HG03442 (cell line): ENCODE data around the gene GRK6.
"Not testable (repeated sequence)": the region's sequence is repeated elsewhere in the genome, so short reads cannot be mapped to it uniquely, and the experiment has no call there.

ENCODE experiments used
- ATAC-seq: cut with Tn5 transposase; IDR thresholded peaks from one replicate; pipeline ENCODE4 v1.9.1; 2021; ENCODE audit warnings: mild to moderate bottlenecking, moderate library complexity; ENCODE audit not compliant: unreplicated experiment

GRK6 gene

GRCh38 chr5:177483042-177483441, 56.6 kb downstream of the GRK6 start:
- ATAC-seq: no peak

- ATAC-seq: no peak
Measured at GRCh38 chr5:177483994-177484901, 57.8 kb downstream of the GRK6 start.

GRCh38 chr5:177484902-177485549, 58.5 kb downstream of the GRK6 start:
- no peak for ATAC-seq

- ATAC-seq: not testable (repeated sequence)
Measured at GRCh38 chr5:177485753-177486152, 59.3 kb downstream of the GRK6 start.

GRCh38 chr5:177486256-177486655, 59.8 kb downstream of the GRK6 start:
- ATAC-seq: no peak

- ATAC-seq: no peak
Measured at GRCh38 chr5:177487144-177487543, 60.7 kb downstream of the GRK6 start.

GRCh38 chr5:177487975-177488374, 61.5 kb downstream of the GRK6 start:
- ATAC-seq: no peak

GRCh38 chr5:177489119-177489716, 62.7 kb downstream of the GRK6 start:
- ATAC-seq: no peak

GRCh38 chr5:177490311-177490991, 64.0 kb downstream of the GRK6 start:
- no peak for ATAC-seq

- no peak for ATAC-seq
Measured at GRCh38 chr5:177490992-177491391, 64.5 kb downstream of the GRK6 start.

- no peak for ATAC-seq
Measured at GRCh38 chr5:177491429-177491945, 65.0 kb downstream of the GRK6 start.

- no peak for ATAC-seq
Measured at GRCh38 chr5:177491983-177492746, 65.7 kb downstream of the GRK6 start.
